Upper lobe of left lung (tissue), 6 donors: ENCODE results near the gene BTG1. TPM values are rescaled to one million over a fixed set of nuclear protein-coding genes. Genes with fewer than 3 reads are reported as not detected.

ENCODE experiments used
- ATAC-seq, 2 donors: fragments of 200-7000 bp; cut with Tn5 transposase; one replicate each; pipeline ENCODE4 v1.9.1; 2022; ENCODE audit warnings: mild to moderate bottlenecking in 2 of 2, moderate library complexity in 2 of 2; ENCODE audit not compliant: low FRiP score in 2 of 2
- DNase-seq, 2 donors: peaks; one replicate each; pipeline ENCODE4 v3.0.0-alpha.2; 2019 to 2020
- H3K27ac ChIP-seq, 4 donors: fragments of 200-600 bp; sonication (generic); one replicate each; pipeline ENCODE4 v1.5.1; 2016 to 2019
- H3K27me3 ChIP-seq, 4 donors: fragments of 200-600 bp; sonication (generic); one replicate each; pipeline ENCODE4 v1.5.1; 2017 to 2019
- H3K36me3 ChIP-seq, 4 donors: fragments of 200-600 bp; sonication (generic); one replicate each; pipeline ENCODE4 v1.5.1; 2016 to 2019
- H3K4me1 ChIP-seq, 4 donors: fragments of 200-600 bp; sonication (generic); one replicate each; pipeline ENCODE4 v1.5.1; 2018 to 2019
- H3K4me3 ChIP-seq, 4 donors: fragments of 200-600 bp; sonication (generic); one replicate each; pipeline ENCODE4 v1.5.1; 2017 to 2019; ENCODE audit warnings: mild to moderate bottlenecking in 2 of 4, moderate library complexity in 1 of 4
- H3K9me3 ChIP-seq, 4 donors: fragments of 200-600 bp; sonication (generic); one replicate each; pipeline ENCODE4 v1.5.1; 2018 to 2019
- CTCF ChIP-seq, 6 experiments: fragments of 450-650 bp in 4 of 6; fragments of 200-600 bp in 2 of 6; sonication (generic) in 2 of 6; IDR thresholded peaks; one replicate each; pipeline ENCODE4 v1.5.1; 2016 to 2019; ENCODE audit warnings: antibody characterized with exemption in 6 of 6
- EP300 ChIP-seq, 4 donors: sonication (generic); formaldehyde crosslinking; IDR thresholded peaks; one replicate each; pipeline ENCODE4 v1.5.1; 2017; ENCODE audit warnings: antibody characterized with exemption in 4 of 4, control low read depth in 2 of 4
- POLR2A ChIP-seq, 4 donors: fragments of 450-650 bp; IDR thresholded peaks; one replicate each; pipeline ENCODE4 v1.5.1; 2016 to 2017; ENCODE audit warnings: antibody characterized with exemption in 4 of 4, mild to moderate bottlenecking in 2 of 4
- POLR2AphosphoS5 ChIP-seq, 2 donors: sonication (generic); formaldehyde crosslinking; IDR thresholded peaks; one replicate each; pipeline ENCODE4 v1.5.1; 2017; ENCODE audit warnings: antibody characterized with exemption in 2 of 2
- WGBS, 2 donors: methylation state at CpG; one replicate each; pipeline ENCODE4 v1.1.5; 2017 to 2018; 5-methylcytosine and 5-hydroxymethylcytosine counted together
- total RNA-seq, 6 donors: library from RNA; depleted of rRNA in 4 of 6; stranded (reverse); fragments of >200 nt in 4 of 6; gene quantifications; one replicate each; pipeline versions ENCODE4 v1.1.0 to v1.2.1, GENCODE V29; 2016 to 2021
- donor health status: DM: no; HTN: no; CAD: no; lungs with moderate emphysema.
- donor health status: DM: no; HTN: yes; CAD: no; lungs with severe emphysema.

Gene BTG1
- 100 to 1,000 TPM in 3 of 6 donors, 10 to 100 TPM in 3; 31.4 to 177 (median 87.0) TPM for total RNA-seq

GRCh38 chr12:92145731-92146496 lies at the start of gene BTG1:
Gene BTG1, minus strand, starts transcription at chr12:92145846. Its CDS starts 311 bp downstream, at chr12:92145535.
- Histone ChIP-seq H3K36me3 (peaks cover 0 to 29% (median 2%) of the 10 kb centered on the region in 4 donors), H3K4me1 (peaks cover 0 to 17% (median 4%) of the 10 kb centered on the region in 4 donors), H3K27ac (peak within 1 kb of the TSS; percentile 98 to 100 (median 99)), H3K9me3 (no peaks in the 10 kb centered on the region), H3K27me3 (no peaks in the 10 kb centered on the region), H3K4me3 (peak within 1 kb of the TSS; percentile 72 to 87 (median 78))
- 0% methylated on average over 55 to 61 of the region's 61 CpGs for WGBS, 2 donors
- TF ChIP-seq CTCF (IDR thresholded peaks at IDR 0.05) = peak in 3 of 6 experiments; percentile 11 to 33 (median 18)
- peak; percentile 90 to 100 (median 98) for TF ChIP-seq POLR2A (IDR thresholded peaks at IDR 0.05)
- peak in 2 of 4 donors; percentile 35 to 98 for TF ChIP-seq EP300 (IDR thresholded peaks at IDR 0.05)
- TF ChIP-seq POLR2AphosphoS5 (IDR thresholded peaks at IDR 0.05) = peak; percentile 100
- DNase-seq (peak; percentile 94 to 99), ATAC-seq (peak; percentile 93 to 96)

GRCh38 chr12:92194561-92194960 lies 48.9 kb upstream of the BTG1 start:
- H3K9me3 ChIP-seq = no peaks in the 10 kb centered on the region
- H3K27ac ChIP-seq = no peak overlapping the region
- no peaks in the 10 kb centered on the region for H3K36me3 ChIP-seq
- H3K4me3 ChIP-seq = no peak overlapping the region
- no peak for ATAC-seq
- TF ChIP-seq CTCF (IDR thresholded peaks at IDR 0.05) (no peak), POLR2A (IDR thresholded peaks at IDR 0.05) (no peak), EP300 (IDR thresholded peaks at IDR 0.05) (no peak), POLR2AphosphoS5 (IDR thresholded peaks at IDR 0.05) (no peak)
- H3K4me1 ChIP-seq = no peaks in the 10 kb centered on the region
- H3K27me3 ChIP-seq = no peaks in the 10 kb centered on the region
- DNase-seq = no peak
- WGBS, 2 donors = 94% methylated on average over 4 of the region's 4 CpGs

- WGBS, 2 donors = 71 to 96% methylated on average over 2 of the region's 2 CpGs
- H3K27ac ChIP-seq = no peak overlapping the region
- no peak overlapping the region for H3K4me3 ChIP-seq
- no peak for TF ChIP-seq EP300 (IDR thresholded peaks at IDR 0.05)
- no peak for TF ChIP-seq POLR2A (IDR thresholded peaks at IDR 0.05)
- TF ChIP-seq CTCF (IDR thresholded peaks at IDR 0.05) = no peak
- TF ChIP-seq POLR2AphosphoS5 (IDR thresholded peaks at IDR 0.05) = no peak
- H3K4me1 ChIP-seq = no peaks in the 10 kb centered on the region
- no peak for ATAC-seq
- no peaks in the 10 kb centered on the region for H3K36me3 ChIP-seq
- DNase-seq = no peak
- H3K27me3 ChIP-seq = no peaks in the 10 kb centered on the region
- H3K9me3 ChIP-seq = no peaks in the 10 kb centered on the region
Observed at GRCh38 chr12:92193846-92194245, 48.2 kb upstream of the BTG1 start.

GRCh38 chr12:92193063-92193462 lies 47.4 kb upstream of the BTG1 start:
- 76 to 87% methylated on average over 2 of the region's 2 CpGs for WGBS, 2 donors
- ATAC-seq (no peak), DNase-seq (no peak)
- no peaks in the 10 kb centered on the region for H3K36me3 ChIP-seq
- H3K27ac ChIP-seq = no peak overlapping the region
- TF ChIP-seq CTCF (IDR thresholded peaks at IDR 0.05) = no peak
- TF ChIP-seq EP300 (IDR thresholded peaks at IDR 0.05) = no peak
- no peak for TF ChIP-seq POLR2AphosphoS5 (IDR thresholded peaks at IDR 0.05)
- no peak for TF ChIP-seq POLR2A (IDR thresholded peaks at IDR 0.05)
- H3K4me1 ChIP-seq = no peaks in the 10 kb centered on the region
- H3K27me3 ChIP-seq = no peaks in the 10 kb centered on the region
- H3K4me3 ChIP-seq = no peak overlapping the region
- H3K9me3 ChIP-seq = no peaks in the 10 kb centered on the region

GRCh38 chr12:92192360-92192759 lies 46.7 kb upstream of the BTG1 start:
- TF ChIP-seq CTCF (IDR thresholded peaks at IDR 0.05) (no peak), POLR2A (IDR thresholded peaks at IDR 0.05) (no peak), POLR2AphosphoS5 (IDR thresholded peaks at IDR 0.05) (no peak), EP300 (IDR thresholded peaks at IDR 0.05) (no peak)
- DNase-seq = no peak
- no peak for ATAC-seq
- Histone ChIP-seq H3K4me1 (no peaks in the 10 kb centered on the region), H3K27ac (no peak overlapping the region), H3K9me3 (no peaks in the 10 kb centered on the region), H3K27me3 (no peaks in the 10 kb centered on the region), H3K36me3 (no peaks in the 10 kb centered on the region), H3K4me3 (no peak overlapping the region)
